GM12878 (cell line): Measurements from ENCODE around the gene PRKAR2B.

Experiments
- CEBPZ ChIP-seq: fragments of 150-350 bp; IDR thresholded peaks from 2 replicates; pipeline ENCODE4 v1.6.1; 2016; ENCODE audit warnings: low read depth, low read length
- CHD1 ChIP-seq: IDR thresholded peaks from 2 replicates; pipeline ENCODE4 v1.6.1; 2012; ENCODE audit warnings: low read depth, low read length, improper control_type of control experiment
- CHD2 ChIP-seq: IDR thresholded peaks from 2 replicates; pipeline ENCODE4 v1.6.1; 2011; ENCODE audit warnings: low read depth, low read length, improper control_type of control experiment, borderline replicate concordance
- CTCF ChIP-seq, 3 experiments: IDR thresholded peaks in 2 of 3; conservative IDR thresholded peaks in 1 of 3; 2 replicates each; pipeline ENCODE4 v1.5.1; 2011; ENCODE audit warnings: low read depth in 3 of 3, low read length in 3 of 3, mild to moderate bottlenecking in 3 of 3, control low read depth in 2 of 3, moderate library complexity in 2 of 3, inconsistent platforms in 1 of 3, mixed read lengths in 1 of 3; ENCODE audit not compliant: control insufficient read depth in 2 of 3, insufficient read depth in 1 of 3; ENCODE audit errors: extremely low read depth in 1 of 3
- EGR1 ChIP-seq, 2 experiments: IDR thresholded peaks; 1 replicate in 1 of 2; 2 replicates in 1 of 2; pipeline ENCODE4 v1.6.1; 2011 to 2012; ENCODE audit warnings: low read depth in 2 of 2, low read length in 2 of 2, borderline replicate concordance in 1 of 2, mild to moderate bottlenecking in 1 of 2, moderate library complexity in 1 of 2
- EP300 ChIP-seq, 2 experiments: fragments of 150-350 bp in 1 of 2; IDR thresholded peaks; 2 replicates each; pipeline ENCODE4 v1.6.1; 2011 to 2012; ENCODE audit warnings: low read depth in 2 of 2, low read length in 2 of 2, borderline replicate concordance in 1 of 2, improper control_type of control experiment in 1 of 2, inconsistent platforms in 1 of 2; ENCODE audit not compliant: control insufficient read depth in 1 of 2
- MXI1 ChIP-seq: fragments of 150-350 bp; IDR thresholded peaks from 2 replicates; pipeline ENCODE4 v1.6.1; 2011; ENCODE audit warnings: low read depth, mild to moderate bottlenecking, inconsistent platforms, low read length, improper control_type of control experiment
- POLR2AphosphoS5 ChIP-seq: IDR thresholded peaks from 2 replicates; pipeline ENCODE4 v1.6.1; 2011; ENCODE audit warnings: mild to moderate bottlenecking, low read length, inconsistent platforms
- REST ChIP-seq: IDR thresholded peaks from 2 replicates; pipeline ENCODE4 v1.6.1; 2012; ENCODE audit warnings: mild to moderate bottlenecking, low read depth, low read length
- RFX5 ChIP-seq: IDR thresholded peaks from 2 replicates; pipeline ENCODE4 v1.6.1; 2011; ENCODE audit warnings: low read depth, low read length, improper control_type of control experiment
- TAF1 ChIP-seq: IDR thresholded peaks from 2 replicates; pipeline ENCODE4 v1.6.1; 2011; ENCODE audit warnings: mild to moderate bottlenecking, low read depth, low read length, borderline replicate concordance
- ZNF207 ChIP-seq: fragments of 450-650 bp; IDR thresholded peaks from 2 replicates; pipeline ENCODE4 v1.6.1; 2014; ENCODE audit warnings: antibody characterized with exemption, mild to moderate bottlenecking, borderline replicate concordance
- ZNF274 ChIP-seq: IDR thresholded peaks from one replicate; pipeline ENCODE4 v1.8.0; 2011; ENCODE audit not compliant: insufficient read length, insufficient read depth

- TF ChIP-seq RFX5 (no peak), CEBPZ (no peak), EGR1 (IDR thresholded peaks at IDR 0.05; ENCODE audit: borderline replicate concordance in 1 of 2, low read depth in 2 of 2, low read length in 2 of 2) (no peak), ZNF207 (no peak), EP300 (IDR thresholded peaks at IDR 0.05; ENCODE audit: borderline replicate concordance in 1 of 2, control insufficient read depth in 1 of 2, low read depth in 2 of 2, low read length in 2 of 2) (no peak), REST (no peak), CHD1 (no peak), POLR2AphosphoS5 (no peak), MXI1 (no peak), ZNF274 (no peak), CHD2 (no peak), TAF1 (no peak), CTCF (IDR thresholded peaks at IDR 0.05 in 2 of 3, conservative IDR thresholded peaks at IDR 0.05 in 1 of 3; ENCODE audit: control insufficient read depth in 2 of 3, extremely low read depth in 1 of 3, insufficient read depth in 1 of 3, low read depth in 3 of 3, low read length in 3 of 3) (no peak)
Observed at GRCh38 chr7:107043491-107043890, 1.0 kb upstream of the PRKAR2B start.
